IMR-90 (cell line): ENCODE data around the gene PLEK2. TPM values are rescaled to one million over a fixed set of nuclear protein-coding genes. Genes with fewer than 3 reads are reported as not detected.

ENCODE experiments used
- ATAC-seq: fragments of 200-7000 bp; cut with Tn5 transposase; 2 replicates; pipeline ENCODE4 v1.9.1; 2020; ENCODE audit warnings: low read depth, mild to moderate bottlenecking, moderate library complexity
- BruUV-seq: library from RNA; stranded (reverse); fragments of 400-500 nt; replicated peaks from 2 replicates; lab custom pipeline; 2021; lab: Mats Ljungman, UMichigan
- CTCF ChIA-PET: fragments of 300-600 bp; formaldehyde crosslinking; extraction: SDS; loops from one replicate; lab custom pipeline; 2021; ENCODE audit warnings: antibody characterized with exemption; lab: Yijun Ruan, JAX
- POLR2A ChIA-PET: fragments of 300-600 bp; sonication (Branson Sonifier 250); formaldehyde crosslinking; loops from one replicate; lab custom pipeline; 2022; ENCODE audit warnings: antibody characterized with exemption; ENCODE audit not compliant: unreplicated experiment; lab: Charles Lee
- DNase-seq: peaks from one replicate; pipeline ENCODE4 v3.0.0; 2013
- H2AFZ ChIP-seq: replicated peaks from 2 replicates; pipeline ENCODE3; 2013; ENCODE audit warnings: low read length, mild to moderate bottlenecking; ENCODE audit not compliant: poor library complexity
- H2AK5ac ChIP-seq: 2 replicates; pipeline ENCODE4 v1.6.1; 2013; ENCODE audit warnings: low read depth, low read length, inconsistent platforms
- H2AK9ac ChIP-seq: replicated peaks from 2 replicates; pipeline ENCODE3; 2013; ENCODE audit warnings: mild to moderate bottlenecking, low read depth, low read length, moderate library complexity; ENCODE audit not compliant: poor library complexity
- H2BK120ac ChIP-seq: 2 replicates; pipeline ENCODE4 v1.6.1; 2013; ENCODE audit warnings: low read depth, low read length, inconsistent platforms
- H2BK15ac ChIP-seq: 3 replicates; pipeline ENCODE4 v1.6.1; 2013; ENCODE audit warnings: low read depth, low read length, inconsistent platforms
- H2BK20ac ChIP-seq: 2 replicates; pipeline ENCODE4 v1.6.1; 2013; ENCODE audit warnings: low read depth, mild to moderate bottlenecking, inconsistent platforms, low read length, moderate library complexity
- H2BK5ac ChIP-seq: 2 replicates; pipeline ENCODE4 v1.6.1; 2013; ENCODE audit warnings: mild to moderate bottlenecking, low read depth, low read length, inconsistent platforms; ENCODE audit not compliant: poor library complexity, severe bottlenecking
- H3K14ac ChIP-seq: replicated peaks from 2 replicates; pipeline ENCODE4 v1.6.1; 2013; ENCODE audit warnings: low read depth, low read length, inconsistent platforms
- H3K18ac ChIP-seq: 2 replicates; pipeline ENCODE4 v1.6.1; 2013; ENCODE audit warnings: low read depth, low read length, control low read depth
- H3K23ac ChIP-seq: 2 replicates; pipeline ENCODE4 v1.6.1; 2013; ENCODE audit warnings: low read depth, low read length, inconsistent platforms
- H3K27ac ChIP-seq: 2 replicates; pipeline ENCODE4 v1.5.1; 2013; ENCODE audit warnings: mild to moderate bottlenecking, control low read depth, low read length; ENCODE audit not compliant: insufficient read depth
- H3K27me3 ChIP-seq: 2 replicates; pipeline ENCODE4 v1.6.1; 2013; ENCODE audit warnings: low read length; ENCODE audit not compliant: control insufficient read depth, insufficient read depth
- H3K36me3 ChIP-seq: 2 replicates; pipeline ENCODE4 v1.6.1; 2013; ENCODE audit warnings: low read length, mixed read lengths; ENCODE audit not compliant: control insufficient read depth, insufficient read depth
- H3K4ac ChIP-seq: 2 replicates; pipeline ENCODE4 v1.6.1; 2013; ENCODE audit warnings: low read depth, low read length, inconsistent platforms
- H3K4me1 ChIP-seq: 2 replicates; pipeline ENCODE4 v1.6.1; 2013; ENCODE audit warnings: low read length, mixed read lengths; ENCODE audit not compliant: control insufficient read depth, insufficient read depth
- H3K4me2 ChIP-seq: 2 replicates; pipeline ENCODE4 v1.6.1; 2013; ENCODE audit warnings: low read depth, mild to moderate bottlenecking, control low read depth, low read length, moderate library complexity
- H3K4me3 ChIP-seq: 2 replicates; pipeline ENCODE4 v1.5.1; 2013; ENCODE audit warnings: low read depth, mild to moderate bottlenecking, control low read depth, low read length, moderate library complexity; ENCODE audit not compliant: insufficient read depth
- H3K56ac ChIP-seq: 2 replicates; pipeline ENCODE4 v1.6.1; 2013; ENCODE audit warnings: low read length, inconsistent platforms; ENCODE audit not compliant: insufficient read depth; ENCODE audit errors: extremely low read depth
- H3K79me1 ChIP-seq, 2 experiments: 2 replicates each; pipeline ENCODE4 v1.6.1; 2013; ENCODE audit warnings: low read length in 2 of 2, inconsistent platforms in 1 of 2, low read depth in 1 of 2
- H3K9ac ChIP-seq: 2 replicates; pipeline ENCODE4 v1.6.1; 2013; ENCODE audit warnings: low read depth, low read length, control low read depth
- H3K9me1 ChIP-seq: 2 replicates; pipeline ENCODE4 v1.6.1; 2013; ENCODE audit warnings: low read length, inconsistent platforms; ENCODE audit not compliant: insufficient read depth
- H3K9me3 ChIP-seq: 2 replicates; pipeline ENCODE4 v1.6.1; 2013; ENCODE audit warnings: low read length; ENCODE audit not compliant: control insufficient read depth, insufficient read depth
- H4K20me1 ChIP-seq: 2 replicates; pipeline ENCODE4 v1.6.1; 2013; ENCODE audit warnings: low read length, inconsistent platforms; ENCODE audit not compliant: insufficient read depth
- H4K5ac ChIP-seq: 2 replicates; pipeline ENCODE4 v1.6.1; 2013; ENCODE audit warnings: mild to moderate bottlenecking, low read depth, low read length, control low read depth
- H4K8ac ChIP-seq, 2 experiments: 2 replicates each; pipeline ENCODE4 v1.6.1; 2013; ENCODE audit warnings: low read depth in 2 of 2, low read length in 2 of 2, control low read depth in 1 of 2, inconsistent platforms in 1 of 2
- H4K91ac ChIP-seq: 2 replicates; pipeline ENCODE4 v1.6.1; 2013; ENCODE audit warnings: low read depth, low read length, inconsistent platforms; ENCODE audit not compliant: insufficient read depth
- CEBPB ChIP-seq: IDR thresholded peaks from 2 replicates; pipeline ENCODE4 v1.6.1; 2012; ENCODE audit warnings: low read depth, low read length, improper control_type of control experiment
- CHD1 ChIP-seq: IDR thresholded peaks from 2 replicates; pipeline ENCODE4 v1.6.1; 2012; ENCODE audit warnings: low read depth, low read length, improper control_type of control experiment
- FOS ChIP-seq: fragments of 150-350 bp; IDR thresholded peaks from 2 replicates; pipeline ENCODE4 v1.6.1; 2016; ENCODE audit warnings: low read depth, low read length
- RCOR1 ChIP-seq: IDR thresholded peaks from 2 replicates; pipeline ENCODE4 v1.6.1; 2012; ENCODE audit warnings: mild to moderate bottlenecking, low read length, improper control_type of control experiment; ENCODE audit not compliant: insufficient replicate concordance
- WGBS, 2 experiments: methylation state at CpG; one replicate each; pipeline versions ENCODE4 v1.1.5 to v1.1.7; 2013; ENCODE audit warnings: missing lambda C conversion rate in 2 of 2; ENCODE audit not compliant: insufficient read length in 1 of 2; ENCODE audit errors: extremely low coverage in 2 of 2; 5-methylcytosine and 5-hydroxymethylcytosine counted together
- dilution Hi-C: fragments of 300-500 bp; cut with HindIII; formaldehyde crosslinking; loops from one replicate; pipeline ENCODE4 v1.14.3; 2018; ENCODE audit warnings: low sequenced_read_pairs; ENCODE audit not compliant: unreplicated experiment
- in situ Hi-C: fragments of 300-500 bp; cut with MboI; formaldehyde crosslinking; loops from 3 replicates; pipeline ENCODE4 v1.14.3; 2019; ENCODE audit warnings: low sequenced_read_pairs, inconsistent platforms, mixed read lengths
- intact Hi-C: fragments of 100-400 bp; cut with micrococcal nuclease; formaldehyde crosslinking; loops from 2 replicates; pipeline ENCODE4 v1.10.0; 2022
- polyA plus RNA-seq, 3 experiments: library from polyadenylated mRNA; depleted of rRNA; stranded (reverse); fragments of >200 nt; gene quantifications; 2 replicates each; pipeline ENCODE4 v1.2.3, GENCODE V29; 2012; ENCODE audit warnings: low replicate concordance in 1 of 3
- total RNA-seq: library from RNA; depleted of rRNA; stranded (reverse); fragments of >200 nt; gene quantifications from 2 replicates; pipeline ENCODE4 v1.2.3, GENCODE V29; 2012
- TF ChIP-seq, protein P1 (sequence below): fragments of 150-350 bp; IDR thresholded peaks from 2 replicates; pipeline ENCODE4 v1.6.1; 2016; ENCODE audit warnings: low read depth, mild to moderate bottlenecking, low read length, moderate library complexity, borderline replicate concordance

PLEK2 gene
- total and polyA plus RNA-seq, 2 of the 4 experiments (the other 2 are of a cell fraction) = 1.7 to 2.5 TPM

- H3K4ac ChIP-seq = no peak overlapping the region
- H2BK15ac ChIP-seq = no peak overlapping the region
- no peaks in the 10 kb centered on the region for H3K4me1 ChIP-seq
- no peak overlapping the region for H3K18ac ChIP-seq
- H2AK5ac ChIP-seq = no peak overlapping the region
- WGBS, 2 experiments = 79% methylated on average over 3 of the region's 5 CpGs; no CpG with 5 or more reads in 1 of the 2 experiments
- peaks cover 25% of the 10 kb centered on the region for H3K27me3 ChIP-seq
- ATAC-seq (no peak), DNase-seq (no peak)
- H3K14ac ChIP-seq = no peak overlapping the region
- H2BK120ac ChIP-seq = no peak overlapping the region
- H3K23ac ChIP-seq = no peak overlapping the region
- TF ChIP-seq FOS (no peak), RCOR1 (no peak), CEBPB (no peak), CHD1 (no peak)
- TF ChIP-seq, protein P1, sequence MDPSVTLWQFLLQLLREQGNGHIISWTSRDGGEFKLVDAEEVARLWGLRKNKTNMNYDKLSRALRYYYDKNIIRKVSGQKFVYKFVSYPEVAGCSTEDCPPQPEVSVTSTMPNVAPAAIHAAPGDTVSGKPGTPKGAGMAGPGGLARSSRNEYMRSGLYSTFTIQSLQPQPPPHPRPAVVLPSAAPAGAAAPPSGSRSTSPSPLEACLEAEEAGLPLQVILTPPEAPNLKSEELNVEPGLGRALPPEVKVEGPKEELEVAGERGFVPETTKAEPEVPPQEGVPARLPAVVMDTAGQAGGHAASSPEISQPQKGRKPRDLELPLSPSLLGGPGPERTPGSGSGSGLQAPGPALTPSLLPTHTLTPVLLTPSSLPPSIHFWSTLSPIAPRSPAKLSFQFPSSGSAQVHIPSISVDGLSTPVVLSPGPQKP = no peak
- no peak overlapping the region for H4K91ac ChIP-seq
- intact Hi-C loops (no loop called here), dilution Hi-C loops (no loop called here), in situ Hi-C loops (no loop called here)
- no peaks in the 10 kb centered on the region for H3K79me1 ChIP-seq
- no peaks in the 10 kb centered on the region for H3K36me3 ChIP-seq
- H4K5ac ChIP-seq = no peak overlapping the region
- no peaks in the 10 kb centered on the region for H4K20me1 ChIP-seq
- CTCF ChIA-PET = interaction anchor here (0.9 kb wide), 1 partner anchor 12 kb away, joined by 4 read pairs; no protein-coding TSS in a partner anchor
- POLR2A ChIA-PET = no interaction called here
- no peak overlapping the region for H2AFZ ChIP-seq
- H3K27ac ChIP-seq = no peak overlapping the region
- no peak overlapping the region for H3K9ac ChIP-seq
- H4K8ac ChIP-seq = no peak overlapping the region
- H3K4me2 ChIP-seq = no peak overlapping the region
- no peak overlapping the region for H2BK20ac ChIP-seq
- H3K9me3 ChIP-seq = no peaks in the 10 kb centered on the region
- H2BK5ac ChIP-seq = no peak overlapping the region
- no peaks in the 10 kb centered on the region for H3K9me1 ChIP-seq
- no peak overlapping the region for H2AK9ac ChIP-seq
- no peak overlapping the region for H3K4me3 ChIP-seq
- no TSS peak for BruUV-seq
- H3K56ac ChIP-seq = no peak overlapping the region
Observed at GRCh38 chr14:67459336-67459735, 47.4 kb upstream of the PLEK2 start.
